Measurements from ENCODE around the gene APBB2.

DNA sequence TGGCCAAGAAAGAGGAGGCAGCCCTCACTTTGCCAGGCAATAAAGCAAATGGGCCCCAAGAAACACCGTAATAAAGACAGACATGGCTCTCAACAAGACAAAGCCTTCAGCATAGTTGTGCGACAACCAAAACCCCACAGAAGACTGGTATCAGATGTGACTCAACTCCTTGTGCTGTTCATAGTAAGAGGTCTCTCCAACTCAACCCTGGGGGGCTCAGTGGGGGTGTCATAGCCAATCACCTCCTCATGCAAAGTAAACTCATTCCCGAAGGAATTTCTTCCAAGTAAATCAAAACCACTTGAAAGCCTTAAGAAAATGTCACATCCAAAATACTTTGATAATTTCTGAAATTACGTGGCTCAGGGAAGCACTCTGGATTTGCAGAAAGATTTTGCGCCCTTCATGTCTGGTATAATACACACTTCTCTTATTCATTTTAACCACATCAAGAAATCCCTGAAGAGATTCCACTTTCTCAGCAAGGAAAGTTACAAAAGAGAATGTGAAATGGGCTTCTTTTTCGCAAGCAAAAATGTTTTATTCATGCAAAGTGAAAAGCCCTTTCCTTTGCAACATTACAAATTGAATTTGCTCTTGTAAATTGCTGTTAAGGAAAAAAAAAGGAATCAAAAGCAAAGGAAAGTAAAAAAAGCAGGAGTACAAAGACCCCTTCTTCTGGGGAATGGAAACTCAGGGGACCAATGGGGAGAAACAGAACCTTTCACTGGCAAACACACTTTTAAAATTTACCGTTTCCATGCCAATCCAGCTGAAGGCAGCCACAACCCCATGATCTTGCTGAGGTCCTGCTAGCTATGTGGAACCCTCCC is 327.2 kb downstream of the APBB2 start:
- TF ChIP-seq, protein P1, sequence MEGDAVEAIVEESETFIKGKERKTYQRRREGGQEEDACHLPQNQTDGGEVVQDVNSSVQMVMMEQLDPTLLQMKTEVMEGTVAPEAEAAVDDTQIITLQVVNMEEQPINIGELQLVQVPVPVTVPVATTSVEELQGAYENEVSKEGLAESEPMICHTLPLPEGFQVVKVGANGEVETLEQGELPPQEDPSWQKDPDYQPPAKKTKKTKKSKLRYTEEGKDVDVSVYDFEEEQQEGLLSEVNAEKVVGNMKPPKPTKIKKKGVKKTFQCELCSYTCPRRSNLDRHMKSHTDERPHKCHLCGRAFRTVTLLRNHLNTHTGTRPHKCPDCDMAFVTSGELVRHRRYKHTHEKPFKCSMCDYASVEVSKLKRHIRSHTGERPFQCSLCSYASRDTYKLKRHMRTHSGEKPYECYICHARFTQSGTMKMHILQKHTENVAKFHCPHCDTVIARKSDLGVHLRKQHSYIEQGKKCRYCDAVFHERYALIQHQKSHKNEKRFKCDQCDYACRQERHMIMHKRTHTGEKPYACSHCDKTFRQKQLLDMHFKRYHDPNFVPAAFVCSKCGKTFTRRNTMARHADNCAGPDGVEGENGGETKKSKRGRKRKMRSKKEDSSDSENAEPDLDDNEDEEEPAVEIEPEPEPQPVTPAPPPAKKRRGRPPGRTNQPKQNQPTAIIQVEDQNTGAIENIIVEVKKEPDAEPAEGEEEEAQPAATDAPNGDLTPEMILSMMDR (IDR thresholded peaks at IDR 0.05; ENCODE audit: low read depth, low read length) = no peak
- TF ChIP-seq POLR2A (IDR thresholded peaks at IDR 0.05; ENCODE audit: extremely low read depth, insufficient read length) = no peak

Measured in NB4 (cell line).